GM18868 (cell line): ENCODE data around the gene PFKFB4.
"Not testable (repeated sequence)": the region's sequence is repeated elsewhere in the genome, so short reads cannot be mapped to it uniquely, and the experiment has no call there.

Experiments used
- ATAC-seq: cut with Tn5 transposase; IDR thresholded peaks from one replicate; pipeline ENCODE4 v1.9.1; 2021; ENCODE audit warnings: mild to moderate bottlenecking, moderate library complexity; ENCODE audit not compliant: unreplicated experiment

Gene PFKFB4

GRCh38 chr3:48502728-48503168 is 53.9 kb downstream of the PFKFB4 start:
- ATAC-seq: no peak

- no peak for ATAC-seq
Observed at GRCh38 chr3:48502121-48502520, 54.5 kb downstream of the PFKFB4 start.

DNA sequence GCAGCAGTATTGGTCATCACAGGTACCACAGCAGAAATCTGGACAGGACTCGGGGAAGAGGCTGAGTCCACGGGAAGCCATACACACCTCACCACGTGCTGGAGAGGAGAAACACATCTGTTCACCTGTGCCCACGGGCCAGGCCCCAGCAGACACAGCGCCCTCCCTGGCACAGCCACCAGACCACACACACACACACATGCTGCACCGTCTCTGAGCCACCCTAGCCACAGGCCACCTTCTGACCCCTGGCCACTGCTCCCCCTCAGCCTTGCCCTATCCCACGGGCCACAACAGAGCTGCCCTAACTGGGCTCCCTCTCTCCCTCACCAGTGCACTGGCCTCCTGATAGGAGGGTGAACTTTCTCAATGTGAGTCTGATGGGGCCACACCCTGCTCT is 55.4 kb downstream of the PFKFB4 start:
- no peak for ATAC-seq

- no peak for ATAC-seq
Observed at GRCh38 chr3:48500656-48501055, 55.9 kb downstream of the PFKFB4 start.

DNA sequence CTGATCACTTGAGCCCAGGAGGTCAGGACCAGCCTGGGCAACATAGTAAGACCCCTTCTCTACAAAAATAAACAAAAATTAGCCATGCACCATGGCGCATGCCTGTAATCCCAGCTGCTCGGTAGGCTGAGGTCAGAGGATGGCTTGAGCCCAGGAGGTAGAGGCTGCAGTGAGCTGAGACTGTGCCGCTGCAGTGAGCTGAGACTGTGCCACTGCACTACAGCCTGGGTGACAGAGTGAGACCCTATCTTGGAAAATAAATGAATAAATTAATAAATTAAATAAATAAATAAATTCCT is 63.5 kb downstream of the PFKFB4 start:
- ATAC-seq: no peak

GRCh38 chr3:48492461-48493202 is 64.0 kb downstream of the PFKFB4 start:
- ATAC-seq: no peak

DNA sequence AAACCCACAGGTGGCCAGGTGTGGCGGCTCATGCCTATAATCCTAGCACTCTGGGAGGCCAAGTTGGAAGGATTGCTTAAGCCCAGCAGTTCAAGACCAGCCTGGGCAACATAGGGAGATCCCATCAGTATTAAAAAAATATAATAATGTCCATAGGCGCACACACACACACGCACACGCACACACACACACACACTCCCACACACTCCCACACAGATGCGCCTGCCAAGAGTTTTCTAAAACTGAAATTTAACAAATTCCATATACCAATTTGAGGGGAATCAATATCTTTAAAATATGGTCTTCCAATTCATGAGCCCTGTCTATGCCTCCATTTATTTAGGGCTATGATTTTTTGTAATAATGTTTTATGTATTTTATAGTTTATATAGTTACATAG is 69.7 kb downstream of the PFKFB4 start:
- no peak for ATAC-seq

- not testable (repeated sequence) for ATAC-seq
Observed at GRCh38 chr3:48482822-48483221, 73.8 kb downstream of the PFKFB4 start.

- not testable (repeated sequence) for ATAC-seq
Observed at GRCh38 chr3:48480891-48481290, 75.7 kb downstream of the PFKFB4 start.

DNA sequence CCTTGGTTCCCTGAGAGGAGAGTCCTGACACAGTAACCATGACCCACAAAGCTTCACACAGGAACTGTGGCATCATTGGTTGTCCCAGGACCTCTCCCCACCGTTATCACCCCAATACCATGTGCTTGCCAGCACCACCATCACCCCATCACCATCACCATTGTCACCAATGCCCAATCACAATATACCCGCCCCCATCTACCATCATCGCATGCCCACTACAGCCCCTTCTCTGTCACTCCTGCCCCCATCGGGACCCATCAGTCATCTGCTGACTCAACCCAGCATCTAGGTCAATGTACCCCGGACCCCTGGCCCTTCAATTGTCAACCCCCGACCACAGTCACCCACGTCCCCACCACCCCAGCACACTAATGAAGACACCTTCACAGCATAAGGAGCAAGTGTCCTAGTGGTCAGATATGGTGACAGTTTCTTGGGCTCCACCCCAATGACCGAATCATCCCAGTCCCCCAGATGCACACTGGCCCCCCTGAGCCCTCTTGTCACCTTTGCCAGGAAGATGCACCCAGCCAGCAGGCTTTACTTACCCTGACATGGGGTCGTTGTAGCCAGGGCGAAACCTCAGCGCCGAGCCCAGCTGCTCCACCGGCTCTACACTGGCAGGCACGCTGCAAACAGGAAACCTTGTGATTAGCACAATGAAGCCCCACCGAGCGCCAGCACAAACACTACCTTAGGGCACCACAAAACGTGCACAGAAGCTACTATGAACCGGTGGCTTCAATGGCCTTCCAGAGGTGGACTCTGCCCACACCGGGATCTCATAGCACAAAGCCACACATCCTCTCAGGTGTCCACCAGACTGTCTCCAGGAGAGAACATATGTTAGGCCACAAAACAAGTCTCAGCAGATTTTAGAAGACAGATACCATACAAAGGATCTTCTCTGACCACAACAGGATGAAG is 77.7 kb downstream of the PFKFB4 start:
- ATAC-seq: no peak

DNA sequence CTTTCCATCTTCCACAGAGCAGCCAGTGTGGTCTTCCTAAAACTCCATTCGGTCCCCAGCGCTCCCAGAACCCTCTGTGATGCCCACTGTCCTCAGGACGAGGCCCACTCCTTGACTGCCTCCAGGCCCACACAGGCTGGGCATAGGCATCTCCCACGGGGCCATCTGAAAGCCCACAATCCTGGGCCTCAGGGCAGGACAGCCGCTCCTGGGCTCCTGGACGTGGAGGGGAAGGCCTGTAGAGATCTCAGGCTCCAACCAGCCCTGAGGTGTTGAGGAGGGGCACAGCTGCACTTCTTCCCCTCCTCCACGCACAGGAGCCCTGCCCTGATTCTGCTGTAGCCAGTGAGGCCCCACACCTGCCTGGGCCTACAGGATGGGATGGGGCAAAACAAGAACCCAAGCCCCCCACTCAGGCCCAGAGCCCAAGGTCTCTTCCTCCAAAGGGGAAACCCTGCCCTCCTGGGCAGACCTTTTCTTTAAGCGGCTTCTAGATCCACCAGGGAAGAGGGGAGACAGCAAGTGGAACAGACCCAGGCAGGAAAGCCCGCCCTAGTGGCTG is 78.6 kb downstream of the PFKFB4 start:
- ATAC-seq: no peak

DNA sequence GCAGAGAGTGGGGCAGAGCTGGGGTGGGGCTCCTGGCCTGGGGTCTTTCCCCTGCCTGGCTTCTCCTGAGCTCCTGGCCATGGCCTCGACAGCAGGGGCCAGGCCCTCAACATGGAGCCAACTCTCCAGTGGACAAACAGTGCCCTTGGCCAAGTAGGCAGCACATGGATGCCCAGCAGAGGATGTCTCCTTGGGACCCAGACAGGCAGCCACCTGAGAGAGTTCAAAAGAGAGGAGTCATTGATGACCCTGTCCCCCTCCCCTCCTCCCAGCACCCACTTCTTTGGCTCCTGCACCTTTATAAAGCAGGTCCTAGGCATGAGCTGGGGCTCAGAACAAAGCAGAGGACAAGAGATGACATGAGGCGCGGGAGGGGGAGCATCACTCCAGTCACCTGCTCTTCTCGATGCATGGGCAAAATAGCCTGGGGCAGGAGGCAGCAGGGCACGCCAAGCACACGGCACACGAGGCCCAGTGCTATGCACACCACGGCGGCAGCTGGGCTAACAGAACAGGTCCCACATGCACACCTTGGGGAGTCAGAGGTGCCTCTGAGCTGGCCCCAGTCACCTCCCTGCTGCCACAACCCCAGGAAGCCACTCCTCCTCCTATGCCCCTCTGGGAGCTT is 80.1 kb downstream of the PFKFB4 start:
- no peak for ATAC-seq

DNA sequence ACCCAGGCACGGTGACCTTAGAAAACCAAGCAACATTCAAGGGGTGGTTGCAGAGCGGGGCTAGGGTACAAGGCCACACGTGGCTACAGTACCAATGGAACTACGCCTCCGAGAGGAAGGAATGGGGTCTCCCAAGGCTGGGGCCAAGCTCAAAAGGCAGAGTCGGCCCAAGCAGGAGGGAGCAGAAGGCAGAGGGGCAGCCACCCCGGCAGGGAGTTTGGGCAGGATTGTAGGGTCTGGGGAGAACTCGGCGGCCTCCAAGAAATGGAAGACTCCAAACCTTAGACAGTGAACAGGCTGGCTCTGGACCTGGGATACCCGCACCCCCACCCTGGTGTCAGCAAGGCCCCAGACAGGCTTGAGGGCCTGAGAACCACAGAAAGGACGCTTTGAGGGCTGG is 81.4 kb downstream of the PFKFB4 start:
- no peak for ATAC-seq

- ATAC-seq: no peak
Observed at GRCh38 chr3:48474619-48475018, 82.0 kb downstream of the PFKFB4 start.

DNA sequence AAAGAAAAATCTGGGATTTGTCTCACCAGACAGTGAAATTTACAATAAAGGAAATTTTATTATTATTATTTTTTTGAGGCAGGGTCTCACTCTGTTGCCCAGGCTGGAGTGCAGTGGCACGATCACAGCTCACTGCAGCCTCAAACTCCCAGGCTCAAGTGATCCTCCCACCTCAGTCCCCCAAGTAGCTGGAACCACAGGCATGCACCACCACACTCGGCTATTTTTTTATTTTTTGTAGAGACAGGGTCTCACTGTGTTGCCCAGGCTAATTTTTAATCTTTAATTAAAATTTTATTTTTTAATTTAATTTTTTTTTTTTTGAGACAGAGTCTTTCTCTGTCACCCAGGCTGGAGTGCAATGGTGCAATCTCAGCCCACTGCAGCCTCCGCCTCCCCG is 82.6 kb downstream of the PFKFB4 start:
- not testable (repeated sequence) for ATAC-seq

DNA sequence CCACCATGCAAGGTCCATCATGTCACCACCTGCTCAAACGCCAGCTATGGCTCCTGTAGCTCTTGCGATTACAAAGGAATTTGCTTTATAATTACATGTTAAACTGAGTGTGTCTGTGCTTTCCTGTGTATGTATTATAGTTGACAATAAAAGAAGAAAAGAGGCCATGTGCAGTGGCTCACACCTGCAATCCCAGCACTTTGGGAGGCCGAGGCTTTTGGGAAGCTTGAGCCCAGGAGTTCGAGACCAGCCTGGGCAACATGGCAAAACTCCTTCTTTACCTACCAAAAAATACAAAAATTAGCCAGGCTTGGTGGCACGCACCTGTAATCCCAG is 83.0 kb downstream of the PFKFB4 start:
- ATAC-seq: no peak

- ATAC-seq: peak; percentile 85
Observed at GRCh38 chr3:48472923-48473616, 83.5 kb downstream of the PFKFB4 start.

DNA sequence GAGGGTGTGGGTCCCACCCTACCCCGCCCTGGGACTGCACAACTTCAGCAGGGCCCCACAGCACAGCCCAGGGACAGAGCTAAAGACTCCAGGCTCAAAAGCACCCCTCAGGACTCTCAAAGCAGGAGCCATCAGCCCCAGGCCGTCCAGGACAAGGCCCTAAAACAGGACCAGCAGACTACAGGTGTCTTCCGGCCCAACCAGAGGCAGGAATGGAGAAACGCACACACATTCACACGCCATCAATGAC is 84.0 kb downstream of the PFKFB4 start:
- ATAC-seq: peak; percentile 16

DNA sequence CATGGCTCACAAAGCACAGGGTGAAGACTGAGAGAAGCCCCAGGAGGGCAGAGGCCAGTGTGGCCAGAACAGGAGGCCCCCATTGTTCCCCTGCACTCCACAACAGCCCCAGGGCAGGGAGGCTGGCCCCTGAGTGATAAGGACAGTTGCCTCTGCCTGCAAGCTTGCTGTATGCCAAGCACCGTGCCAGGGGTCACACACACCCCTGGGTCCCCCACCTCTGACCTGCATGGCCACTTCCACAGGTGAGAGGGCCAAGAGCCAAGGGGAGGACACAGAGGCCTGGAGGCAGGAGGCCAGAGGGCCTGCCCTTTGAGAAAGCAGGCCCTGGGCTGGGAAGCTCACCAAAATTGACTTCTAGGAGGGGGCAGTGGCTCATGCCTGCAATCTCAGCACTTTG is 86.3 kb downstream of the PFKFB4 start:
- no peak for ATAC-seq

- no peak for ATAC-seq
Observed at GRCh38 chr3:48469046-48469915, 87.3 kb downstream of the PFKFB4 start.
